ENCODE measurements around the gene ACADL.

Gene ACADL

DNA sequence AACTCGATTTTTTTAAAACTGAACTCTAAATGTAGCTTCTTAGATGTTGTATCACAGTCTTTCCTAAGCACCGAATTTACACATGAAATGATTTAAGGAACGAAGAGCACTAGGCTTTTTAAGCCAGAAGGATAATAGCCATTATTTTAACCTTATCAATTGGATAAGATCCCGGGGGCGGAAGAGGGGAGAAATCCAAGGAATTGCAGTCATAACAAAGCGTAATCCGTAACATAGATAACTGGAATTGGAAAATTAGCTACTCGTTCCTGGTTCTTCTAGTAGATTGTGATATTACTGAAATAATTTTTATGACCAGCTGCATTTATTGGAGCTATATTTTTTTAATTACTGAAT is 53.0 kb downstream of the ACADL start:
- Histone ChIP-seq H3K27me3 (ENCODE audit: low read depth) (no peaks in the 10 kb centered on the region), H3K9me3 (no peaks in the 10 kb centered on the region), H3K4me3 (peak overlapping the region; percentile 81), H3K4me1 (peaks cover 7% of the 10 kb centered on the region), H3K36me3 (replicated peaks) (no peaks in the 10 kb centered on the region)
- DNase-seq (ENCODE audit: low spot score in 2 of 2) = peak in 1 of 2 experiments; percentile 9
- in situ Hi-C loops (cut with MboI; ENCODE audit: low sequenced_read_pairs) = no loop called here

DNA sequence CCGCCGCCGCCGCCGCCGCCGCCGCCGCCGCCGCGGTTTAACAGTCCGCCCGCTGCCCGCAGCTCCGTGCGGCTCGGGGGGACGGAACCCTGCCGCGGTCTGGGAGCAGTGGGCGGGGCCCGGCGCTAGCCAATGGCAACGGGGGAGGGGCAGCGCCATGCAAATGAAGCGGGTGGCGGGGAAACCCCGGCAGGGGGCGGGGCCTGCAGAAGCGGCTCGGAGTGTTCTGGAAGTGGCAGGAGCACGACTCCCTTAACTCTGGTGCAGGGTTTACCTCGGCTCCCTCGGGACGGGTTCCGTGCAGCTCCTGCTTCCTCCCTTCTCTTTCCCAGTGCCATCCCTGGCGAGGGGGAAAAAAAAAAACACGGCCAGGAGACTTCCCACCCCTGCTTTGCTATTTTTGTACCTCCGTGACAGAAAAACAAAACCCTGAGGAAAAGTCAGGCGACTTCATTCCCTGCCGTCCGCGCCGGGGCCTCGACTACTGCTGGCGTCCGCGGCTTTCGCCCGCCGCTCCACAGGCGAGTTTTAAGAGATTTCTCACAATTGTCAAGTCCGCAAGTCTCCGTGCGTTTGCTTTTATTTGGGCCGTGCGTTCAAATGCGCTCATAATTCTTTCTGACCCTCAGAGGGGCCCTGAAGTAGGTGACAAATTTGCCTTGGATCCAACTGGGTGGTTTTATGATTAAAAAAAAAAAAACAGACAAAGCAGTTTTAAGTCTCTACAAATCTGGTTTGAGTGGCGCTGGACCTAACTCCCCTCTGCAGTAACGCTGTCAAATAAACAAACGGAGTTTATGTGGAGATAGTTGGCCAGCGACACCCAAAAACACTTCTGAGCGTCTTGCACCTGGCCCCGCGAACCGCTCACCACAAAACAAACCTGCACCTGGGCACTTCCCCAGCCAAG is 53.7 kb downstream of the ACADL start, which contains the start of gene KANSL1L:
Gene KANSL1L (minus strand): TSS at position 101 of the 910 bp plus-strand sequence. CDS start 16,827 bp downstream, outside the sequence.
- in situ Hi-C loops (cut with MboI; ENCODE audit: low sequenced_read_pairs) = no loop called here
- Histone ChIP-seq H3K36me3 (replicated peaks) (no peaks in the 10 kb centered on the region), H3K9me3 (no peaks in the 10 kb centered on the region), H3K4me1 (peaks cover 7% of the 10 kb centered on the region), H3K27me3 (ENCODE audit: low read depth) (no peaks in the 10 kb centered on the region), H3K4me3 (peak within 1 kb of the TSS; percentile 81)
- peak; percentile 96 to 99 for DNase-seq (ENCODE audit: low spot score in 2 of 2)

DNA sequence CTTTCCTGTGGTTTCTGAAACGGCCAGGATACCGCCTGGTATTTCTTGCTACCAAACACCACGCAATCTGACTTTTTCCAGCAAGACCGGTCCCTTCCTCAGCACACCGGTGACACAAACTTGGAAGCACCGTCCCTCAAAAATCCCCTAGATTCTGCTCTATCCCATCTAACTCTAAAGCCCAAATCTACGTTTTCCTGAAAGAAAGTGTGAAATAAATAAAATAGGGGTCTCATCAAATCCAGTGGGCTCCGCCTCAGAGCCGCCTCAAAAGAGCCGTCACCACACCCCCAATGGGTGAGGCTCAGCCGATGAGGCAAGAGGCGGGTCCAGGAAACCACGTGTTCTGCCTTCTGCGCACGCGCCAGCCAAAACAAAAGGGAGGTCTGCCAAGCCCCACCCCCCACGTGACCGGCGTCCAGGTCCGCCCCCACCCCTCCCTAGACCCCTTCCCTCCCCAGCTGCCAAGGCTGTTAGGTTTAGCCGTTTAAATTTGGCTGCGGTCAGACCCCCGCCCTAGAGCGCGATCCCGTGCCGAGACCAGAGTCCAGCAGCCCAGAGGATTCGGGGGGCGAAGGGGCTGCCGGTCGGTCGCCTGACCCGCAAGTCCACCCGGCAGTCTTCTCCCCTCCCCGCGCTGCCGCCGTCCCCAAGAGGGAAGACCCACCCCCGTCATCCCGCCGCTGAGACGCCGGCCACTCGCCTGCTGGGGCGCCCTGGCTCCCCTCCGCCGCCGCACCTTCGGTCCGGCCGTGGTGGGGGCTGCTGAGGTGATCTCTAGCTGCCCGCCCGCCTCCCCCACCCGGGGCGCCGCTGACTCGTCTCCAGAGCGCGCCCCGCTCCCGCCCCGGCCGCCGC is 54.6 kb downstream of the ACADL start:
- peak overlapping the region; percentile 81 for H3K4me3 ChIP-seq
- no peaks in the 10 kb centered on the region for H3K9me3 ChIP-seq
- peaks cover 7% of the 10 kb centered on the region for H3K4me1 ChIP-seq
- in situ Hi-C loops (cut with MboI; ENCODE audit: low sequenced_read_pairs) = no loop called here
- no peaks in the 10 kb centered on the region for H3K27me3 ChIP-seq (ENCODE audit: low read depth)
- no peaks in the 10 kb centered on the region for H3K36me3 ChIP-seq (replicated peaks)
- DNase-seq (ENCODE audit: low spot score in 2 of 2) = peak; percentile 88 to 97

DNA sequence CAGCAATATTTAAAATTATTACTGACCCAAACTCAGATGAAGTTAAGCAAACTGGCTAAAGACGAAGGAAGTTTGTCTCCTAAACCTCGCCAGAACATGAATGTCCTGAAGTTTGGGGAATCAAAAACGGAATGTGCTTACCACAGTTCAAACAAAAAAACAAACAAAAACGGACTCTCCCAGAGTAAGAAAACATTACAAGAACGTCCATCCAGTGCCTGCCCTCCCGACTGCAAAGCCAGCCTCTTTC is 55.1 kb downstream of the ACADL start:
- no peaks in the 10 kb centered on the region for H3K9me3 ChIP-seq
- H3K4me3 ChIP-seq = peak overlapping the region; percentile 81
- in situ Hi-C loops (cut with MboI; ENCODE audit: low sequenced_read_pairs) = no loop called here
- DNase-seq (ENCODE audit: low spot score in 2 of 2) = no peak
- H3K4me1 ChIP-seq = peaks cover 7% of the 10 kb centered on the region
- no peaks in the 10 kb centered on the region for H3K27me3 ChIP-seq (ENCODE audit: low read depth)
- no peaks in the 10 kb centered on the region for H3K36me3 ChIP-seq (replicated peaks)

DNA sequence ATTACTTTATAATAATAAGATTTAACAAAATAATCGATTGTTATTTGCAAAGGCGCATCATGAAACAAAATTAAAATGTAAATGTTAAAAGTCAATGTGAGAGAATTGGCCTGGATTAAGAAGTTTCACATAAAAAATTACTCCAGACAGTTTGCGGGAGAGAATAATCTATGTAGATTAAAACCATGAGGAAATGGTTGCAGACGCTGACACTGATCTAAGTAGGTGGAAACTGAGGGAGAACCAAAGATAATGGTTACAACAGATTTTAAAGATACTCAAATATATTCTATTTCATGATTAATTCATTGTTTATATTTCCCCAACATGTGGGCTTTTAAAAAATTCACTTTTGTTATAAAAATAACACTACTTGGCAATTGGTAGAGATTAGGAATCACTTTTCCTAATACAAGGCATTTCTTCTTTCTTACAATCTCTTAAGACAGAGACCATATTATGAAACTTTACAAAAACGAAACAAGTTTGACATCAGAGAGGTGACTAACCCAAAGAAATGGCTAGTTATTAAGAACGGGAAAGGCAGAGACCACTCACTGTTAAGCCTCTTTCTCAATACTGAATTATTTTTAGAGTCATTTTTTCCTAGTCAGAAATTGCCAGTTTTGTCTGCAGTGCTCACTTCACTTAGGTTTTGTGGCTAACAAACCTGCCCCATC is 55.6 kb downstream of the ACADL start:
- in situ Hi-C loops (cut with MboI; ENCODE audit: low sequenced_read_pairs) = no loop called here
- Histone ChIP-seq H3K4me3 (peak overlapping the region; percentile 81), H3K9me3 (no peaks in the 10 kb centered on the region), H3K36me3 (replicated peaks) (no peaks in the 10 kb centered on the region), H3K4me1 (peaks cover 7% of the 10 kb centered on the region), H3K27me3 (ENCODE audit: low read depth) (no peaks in the 10 kb centered on the region)
- DNase-seq (ENCODE audit: low spot score in 2 of 2) = peak in 1 of 2 experiments; percentile 5

DNA sequence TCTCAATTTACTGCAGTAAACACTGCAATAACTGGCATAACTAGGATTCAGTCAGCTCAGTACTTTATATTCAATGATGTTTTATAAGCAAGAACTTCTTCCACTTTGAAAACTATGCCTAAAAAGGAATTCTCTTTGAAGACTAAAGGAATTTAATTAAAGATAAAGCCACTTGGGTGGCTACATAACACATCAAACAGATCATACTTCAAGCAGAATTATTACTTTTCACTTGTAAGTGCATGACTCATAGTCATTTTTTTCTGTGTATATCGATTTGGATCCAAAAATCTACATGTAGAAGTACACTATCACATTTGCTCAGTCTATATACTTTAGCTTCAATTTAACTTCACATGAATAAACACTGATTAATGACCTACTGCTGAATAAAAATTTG is 58.0 kb downstream of the ACADL start:
- Histone ChIP-seq H3K9me3 (no peaks in the 10 kb centered on the region), H3K27me3 (ENCODE audit: low read depth) (no peaks in the 10 kb centered on the region), H3K4me3 (no peak overlapping the region), H3K36me3 (replicated peaks) (no peaks in the 10 kb centered on the region), H3K4me1 (peaks cover 7% of the 10 kb centered on the region)
- no peak for DNase-seq (ENCODE audit: low spot score in 2 of 2)
- in situ Hi-C loops (cut with MboI; ENCODE audit: low sequenced_read_pairs) = no loop called here

DNA sequence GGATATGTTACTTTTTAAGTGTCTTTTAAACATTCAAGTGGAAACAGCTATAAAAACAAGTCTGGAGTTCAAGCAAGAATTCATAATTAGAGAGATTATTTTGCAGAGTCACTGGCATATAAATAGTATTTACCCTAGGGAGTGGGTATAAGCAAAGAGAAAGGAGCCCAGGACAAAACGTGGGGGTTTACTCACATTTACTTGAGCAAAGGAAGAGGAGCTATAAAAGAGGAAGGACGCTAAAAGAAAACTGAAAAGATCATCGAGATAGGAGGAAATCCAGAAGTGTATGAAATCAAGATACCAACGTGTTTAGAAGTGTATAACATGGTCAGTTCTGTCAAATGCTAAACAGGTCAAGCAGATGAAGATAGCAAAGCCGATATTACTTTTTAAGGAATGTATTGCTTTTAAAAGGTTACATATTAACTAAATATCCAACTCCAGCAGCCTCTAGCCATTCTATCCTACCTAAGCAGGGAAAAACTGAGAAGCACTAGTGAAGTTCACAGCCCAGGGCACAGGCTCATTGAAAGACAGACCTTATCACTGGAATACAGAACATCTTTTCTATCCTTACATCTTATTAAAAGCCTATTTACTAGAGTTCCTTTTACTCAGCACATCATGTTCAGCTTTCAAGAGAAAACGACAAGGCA is 62.7 kb downstream of the ACADL start:
- Histone ChIP-seq H3K9me3 (no peaks in the 10 kb centered on the region), H3K36me3 (replicated peaks) (no peaks in the 10 kb centered on the region), H3K27me3 (ENCODE audit: low read depth) (no peaks in the 10 kb centered on the region), H3K4me3 (no peak overlapping the region), H3K4me1 (no peaks in the 10 kb centered on the region; the same call in none of the 2 replicates)
- in situ Hi-C loops (cut with MboI; ENCODE audit: low sequenced_read_pairs) = no loop called here
- no peak for DNase-seq (ENCODE audit: low spot score in 2 of 2)

DNA sequence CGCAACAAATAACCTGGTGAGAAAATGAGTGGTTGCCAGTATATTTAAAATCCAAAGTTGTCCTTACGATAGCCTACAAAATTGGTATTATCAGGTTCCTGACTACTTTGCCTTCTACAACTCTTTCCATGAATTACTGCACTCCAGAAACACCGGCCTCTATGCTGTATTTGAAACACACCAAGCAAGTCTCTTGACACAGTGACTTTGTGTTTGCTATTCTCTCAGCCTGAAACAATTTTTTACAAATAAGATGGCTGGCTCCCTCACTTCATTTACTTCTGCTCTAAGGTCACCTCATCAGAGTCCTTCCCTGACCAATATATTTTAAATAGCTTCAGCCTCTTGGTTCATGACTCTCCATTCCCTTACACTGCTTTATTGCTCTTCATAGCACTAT is 66.2 kb downstream of the ACADL start:
- Histone ChIP-seq H3K4me1 (no peaks in the 10 kb centered on the region; the same call in none of the 2 replicates), H3K36me3 (replicated peaks) (no peaks in the 10 kb centered on the region), H3K4me3 (no peak overlapping the region), H3K9me3 (no peaks in the 10 kb centered on the region), H3K27me3 (ENCODE audit: low read depth) (no peaks in the 10 kb centered on the region)
- in situ Hi-C loops (cut with MboI; ENCODE audit: low sequenced_read_pairs) = no loop called here
- DNase-seq (ENCODE audit: low spot score in 2 of 2) = no peak

DNA sequence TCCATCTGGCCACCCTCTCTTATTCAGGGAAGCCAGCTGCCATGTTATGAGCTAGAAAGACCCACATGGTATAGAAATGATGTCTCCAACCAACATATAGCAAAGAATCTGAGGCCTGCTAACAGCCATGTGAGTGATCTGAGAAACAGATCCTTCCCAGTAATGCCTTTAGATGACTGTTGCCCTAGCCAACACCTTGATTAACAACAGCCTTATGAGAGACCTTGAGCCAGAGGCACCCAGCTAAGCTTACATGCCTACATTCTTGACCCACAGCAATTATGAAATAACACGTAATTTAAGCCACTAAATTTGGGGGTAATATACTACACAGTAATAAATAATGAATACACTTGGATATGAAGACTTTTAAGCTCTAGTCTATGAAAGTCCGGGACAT is 67.0 kb downstream of the ACADL start:
- no peaks in the 10 kb centered on the region for H3K27me3 ChIP-seq (ENCODE audit: low read depth)
- no peaks in the 10 kb centered on the region; the same call in none of the 2 replicates for H3K4me1 ChIP-seq
- in situ Hi-C loops (cut with MboI; ENCODE audit: low sequenced_read_pairs) = no loop called here
- H3K36me3 ChIP-seq (replicated peaks) = no peaks in the 10 kb centered on the region
- no peak for DNase-seq (ENCODE audit: low spot score in 2 of 2)
- no peak overlapping the region for H3K4me3 ChIP-seq
- H3K9me3 ChIP-seq = no peaks in the 10 kb centered on the region

DNA sequence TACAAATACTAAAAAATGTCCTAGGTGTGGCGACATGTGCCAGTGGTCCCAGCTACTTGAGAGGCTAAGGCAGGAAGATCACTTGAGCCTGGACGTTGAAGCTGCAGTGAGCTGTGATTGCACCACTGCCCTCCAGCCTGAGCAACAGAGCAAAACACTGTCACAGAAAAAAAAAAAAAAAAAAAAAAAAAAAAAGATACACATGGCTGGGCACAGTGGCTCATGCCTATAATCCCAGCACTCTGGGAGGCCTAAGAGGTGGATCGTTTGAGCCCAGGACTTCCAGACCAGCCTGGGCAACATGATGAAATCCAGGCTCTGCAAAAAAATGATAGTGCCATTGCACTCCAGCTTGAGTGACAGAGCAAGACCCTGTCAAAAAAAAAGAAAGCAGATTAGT is 67.7 kb downstream of the ACADL start:
- Histone ChIP-seq H3K36me3 (replicated peaks) (no peaks in the 10 kb centered on the region), H3K4me3 (no peak overlapping the region), H3K4me1 (no peaks in the 10 kb centered on the region; the same call in none of the 2 replicates), H3K27me3 (ENCODE audit: low read depth) (no peaks in the 10 kb centered on the region), H3K9me3 (no peaks in the 10 kb centered on the region)
- in situ Hi-C loops (cut with MboI; ENCODE audit: low sequenced_read_pairs) = no loop called here
- DNase-seq (ENCODE audit: low spot score in 2 of 2) = no peak

DNA sequence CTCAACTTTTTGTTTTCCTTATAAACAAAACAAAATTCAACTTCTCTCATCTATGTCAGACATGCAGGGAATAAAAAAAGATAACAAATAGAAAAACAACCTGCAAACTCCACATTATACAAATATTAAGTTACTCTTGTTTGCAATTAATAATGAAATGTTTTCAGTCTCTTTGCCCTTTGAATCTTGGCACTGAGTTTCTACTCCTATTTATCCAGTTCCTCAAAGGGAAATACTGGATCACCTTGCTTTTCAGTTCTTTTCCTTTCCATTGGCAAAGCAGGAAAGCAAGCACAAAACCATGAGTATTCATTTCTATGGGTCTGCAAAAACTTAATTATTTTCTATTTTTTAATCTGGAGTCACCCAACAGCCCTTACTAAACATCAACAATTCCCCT is 77.6 kb downstream of the ACADL start:
- no peak for DNase-seq (ENCODE audit: low spot score in 2 of 2)

More for the DNA sequence above, 77.6 kb downstream of the ACADL start:
- Histone ChIP-seq H3K4me1 (no peaks in the 10 kb centered on the region), H3K9me3 (no peaks in the 10 kb centered on the region), H3K36me3 (replicated peaks) (no peaks in the 10 kb centered on the region), H3K4me3 (no peak overlapping the region), H3K27me3 (ENCODE audit: low read depth) (no peaks in the 10 kb centered on the region)
- in situ Hi-C loops (cut with MboI; ENCODE audit: low sequenced_read_pairs) = no loop called here

All from HAP-1 (cell line).